ENCODE results near the gene DCTN2. TPM values are rescaled to one million over a fixed set of nuclear protein-coding genes. Genes with fewer than 3 reads are reported as not detected.

The DCTN2 gene
- polyA plus RNA-seq, 1 of the 3 experiments (the other 2 are of a cell fraction), result 122 TPM

DNA sequence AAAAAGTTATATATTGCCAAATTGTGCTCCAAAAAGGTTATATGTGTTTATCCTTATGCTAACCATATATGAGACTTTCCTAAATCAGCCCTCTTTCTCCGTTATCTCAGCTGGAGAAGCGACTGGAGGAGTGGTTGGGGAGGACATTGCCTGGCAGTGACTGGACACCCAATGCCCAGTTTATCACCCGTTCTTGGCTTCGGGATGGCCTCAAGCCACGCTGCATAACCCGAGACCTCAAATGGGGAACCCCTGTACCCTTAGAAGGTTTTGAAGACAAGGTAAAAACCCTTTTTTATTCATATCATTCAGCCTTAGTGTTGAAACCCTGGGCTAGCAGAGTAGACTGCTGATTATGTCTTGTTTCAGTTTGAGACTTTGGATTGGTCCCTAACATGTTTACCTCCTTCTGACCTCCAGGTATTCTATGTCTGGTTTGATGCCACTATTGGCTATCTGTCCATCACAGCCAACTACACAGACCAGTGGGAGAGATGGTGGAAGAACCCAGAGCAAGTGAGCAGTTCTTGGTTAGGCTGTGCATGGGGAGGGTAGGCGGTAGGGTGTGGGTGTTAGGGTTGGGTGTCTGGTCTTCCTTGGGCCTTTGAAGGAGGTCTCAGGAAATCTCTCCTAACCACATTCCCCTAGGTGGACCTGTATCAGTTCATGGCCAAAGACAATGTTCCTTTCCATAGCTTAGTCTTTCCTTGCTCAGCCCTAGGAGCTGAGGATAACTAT lies 35.2 kb downstream of the DCTN2 start:
- POLR2A ChIA-PET, result interaction anchor here (0.7 kb wide), 1 partner anchor 772 kb away, joined by 3 read pairs; no protein-coding TSS in a partner anchor
- CTCF ChIA-PET, result interaction anchor here (0.6 kb wide), 3 partner anchors 51 to 248 kb away, joined by 3 to 4 read pairs (median 3); no protein-coding TSS in a partner anchor
- Histone ChIP-seq H3K4me3 (ENCODE audit: low read depth in 2 of 2, low read length in 1 of 2) (no peak overlapping the region), H2AFZ (ENCODE audit: low read depth) (no peak overlapping the region), H3K9ac (no peak overlapping the region), H3K9me2 (no peaks in the 10 kb centered on the region), H3K4me1 (ENCODE audit: control insufficient read depth in 1 of 2, insufficient read depth in 2 of 2, low read depth in 1 of 2, low read length in 1 of 2) (no peaks in the 10 kb centered on the region; a peak in 1 of 4 replicates), H3K27me3 (ENCODE audit: insufficient read depth) (no peaks in the 10 kb centered on the region), H3K9me3 (no peaks in the 10 kb centered on the region), H3F3A (replicated peaks; ENCODE audit: insufficient read depth) (peaks cover 33% of the 10 kb centered on the region), H4K20me1 (ENCODE audit: insufficient read depth) (peaks cover 9% of the 10 kb centered on the region; the same call in 1 of the 2 replicates), H3K79me2 (ENCODE audit: insufficient read depth) (peaks cover 3% of the 10 kb centered on the region; the same call in 1 of the 2 replicates), H3K36me3 (replicated peaks in 1 of 2; ENCODE audit: control insufficient read depth in 1 of 2, insufficient read depth in 2 of 2, low read length in 1 of 2) (peaks cover 39 to 58% of the 10 kb centered on the region in 2 experiments), H3K4me2 (no peak overlapping the region), H3K27ac (ENCODE audit: low read depth in 2 of 2, low read length in 1 of 2) (no peak overlapping the region)
- TF ChIP-seq ELF1 (IDR thresholded peaks at IDR 0.05) (no peak), MEF2A (IDR thresholded peaks at IDR 0.05; ENCODE audit: borderline replicate concordance, low read depth) (no peak), FOXJ3 (CRISPR knock-in tag; IDR thresholded peaks at IDR 0.05) (no peak), FOSL2 (IDR thresholded peaks at IDR 0.05; ENCODE audit: borderline replicate concordance, low read depth) (no peak), MXI1 (IDR thresholded peaks at IDR 0.05; ENCODE audit: low read depth, low read length) (no peak), JUND (IDR thresholded peaks at IDR 0.05) (no peak), TAF1 (IDR thresholded peaks at IDR 0.05; ENCODE audit: borderline replicate concordance, low read depth, low read length) (no peak), EP300 (IDR thresholded peaks at IDR 0.05; ENCODE audit: borderline replicate concordance in 1 of 2, low read depth in 1 of 2, low read length in 1 of 2) (no peak), SIN3A (IDR thresholded peaks at IDR 0.05; ENCODE audit: borderline replicate concordance, low read depth, low read length) (no peak), RXRA (IDR thresholded peaks at IDR 0.05; ENCODE audit: borderline replicate concordance, low read depth) (no peak), RFX5 (IDR thresholded peaks at IDR 0.05; ENCODE audit: low read length) (no peak), TCF12 (IDR thresholded peaks at IDR 0.05) (no peak), EZH2phosphoT487 (IDR thresholded peaks at IDR 0.05; ENCODE audit: borderline replicate concordance, low read depth) (no peak)
- TF ChIP-seq, protein P1, sequence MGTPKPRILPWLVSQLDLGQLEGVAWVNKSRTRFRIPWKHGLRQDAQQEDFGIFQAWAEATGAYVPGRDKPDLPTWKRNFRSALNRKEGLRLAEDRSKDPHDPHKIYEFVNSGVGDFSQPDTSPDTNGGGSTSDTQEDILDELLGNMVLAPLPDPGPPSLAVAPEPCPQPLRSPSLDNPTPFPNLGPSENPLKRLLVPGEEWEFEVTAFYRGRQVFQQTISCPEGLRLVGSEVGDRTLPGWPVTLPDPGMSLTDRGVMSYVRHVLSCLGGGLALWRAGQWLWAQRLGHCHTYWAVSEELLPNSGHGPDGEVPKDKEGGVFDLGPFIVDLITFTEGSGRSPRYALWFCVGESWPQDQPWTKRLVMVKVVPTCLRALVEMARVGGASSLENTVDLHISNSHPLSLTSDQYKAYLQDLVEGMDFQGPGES (IDR thresholded peaks at IDR 0.05; ENCODE audit: low read depth, low read length), result no peak
- TF ChIP-seq, protein P2, sequence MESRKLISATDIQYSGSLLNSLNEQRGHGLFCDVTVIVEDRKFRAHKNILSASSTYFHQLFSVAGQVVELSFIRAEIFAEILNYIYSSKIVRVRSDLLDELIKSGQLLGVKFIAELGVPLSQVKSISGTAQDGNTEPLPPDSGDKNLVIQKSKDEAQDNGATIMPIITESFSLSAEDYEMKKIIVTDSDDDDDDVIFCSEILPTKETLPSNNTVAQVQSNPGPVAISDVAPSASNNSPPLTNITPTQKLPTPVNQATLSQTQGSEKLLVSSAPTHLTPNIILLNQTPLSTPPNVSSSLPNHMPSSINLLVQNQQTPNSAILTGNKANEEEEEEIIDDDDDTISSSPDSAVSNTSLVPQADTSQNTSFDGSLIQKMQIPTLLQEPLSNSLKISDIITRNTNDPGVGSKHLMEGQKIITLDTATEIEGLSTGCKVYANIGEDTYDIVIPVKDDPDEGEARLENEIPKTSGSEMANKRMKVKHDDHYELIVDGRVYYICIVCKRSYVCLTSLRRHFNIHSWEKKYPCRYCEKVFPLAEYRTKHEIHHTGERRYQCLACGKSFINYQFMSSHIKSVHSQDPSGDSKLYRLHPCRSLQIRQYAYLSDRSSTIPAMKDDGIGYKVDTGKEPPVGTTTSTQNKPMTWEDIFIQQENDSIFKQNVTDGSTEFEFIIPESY (IDR thresholded peaks at IDR 0.05; ENCODE audit: borderline replicate concordance, low read depth), result no peak
- 97% methylated on average over 7 of the region's 7 CpGs for WGBS (ENCODE audit: low lambda C conversion rate)
- no peak for DNase-seq
